Embryonic facial prominence (tissue), 1 donor: ENCODE results near the gene RRP15.

Experiments used
- DNase-seq: peaks from one replicate; pipeline ENCODE4 v3.0.0-alpha.2; 2016; ENCODE audit errors: extremely low spot score

Gene RRP15

GRCh38 chr1:218341325-218341724, 56.2 kb downstream of the RRP15 start:
- DNase-seq, result no peak

- DNase-seq, result no peak
Measured at GRCh38 chr1:218342091-218342490, 57.0 kb downstream of the RRP15 start.

GRCh38 chr1:218344814-218345672, 60.0 kb downstream of the RRP15 start, which contains the start of gene TGFB2:
TGFB2 (plus strand) TSS chr1:218345336; CDS start chr1:218346702, 1,366 bp downstream.
- peak; percentile 85 for DNase-seq

- peak; percentile 65 for DNase-seq
Measured at GRCh38 chr1:218345673-218346390, 60.7 kb downstream of the RRP15 start.

GRCh38 chr1:218346391-218347204, 61.5 kb downstream of the RRP15 start:
- DNase-seq, result no peak

- DNase-seq, result peak; percentile 58
Measured at GRCh38 chr1:218347336-218347722, 62.2 kb downstream of the RRP15 start.

- peak; percentile 83 for DNase-seq
Measured at GRCh38 chr1:218347723-218348627, 62.9 kb downstream of the RRP15 start.

GRCh38 chr1:218348628-218349071, 63.6 kb downstream of the RRP15 start:
- no peak for DNase-seq

GRCh38 chr1:218349348-218350034, 64.4 kb downstream of the RRP15 start:
- DNase-seq, result no peak

GRCh38 chr1:218350035-218350525, 65.0 kb downstream of the RRP15 start:
- DNase-seq, result no peak

- peak; percentile 17 for DNase-seq
Measured at GRCh38 chr1:218350801-218351266, 65.7 kb downstream of the RRP15 start.

- DNase-seq, result no peak
Measured at GRCh38 chr1:218351391-218352074, 66.4 kb downstream of the RRP15 start.

GRCh38 chr1:218352075-218352438, 67.0 kb downstream of the RRP15 start:
- no peak for DNase-seq

- no peak for DNase-seq
Measured at GRCh38 chr1:218353656-218354055, 68.6 kb downstream of the RRP15 start.

- no peak for DNase-seq
Measured at GRCh38 chr1:218355278-218355677, 70.2 kb downstream of the RRP15 start.

GRCh38 chr1:218357211-218357892, 72.3 kb downstream of the RRP15 start:
- no peak for DNase-seq

- DNase-seq, result no peak
Measured at GRCh38 chr1:218357893-218358232, 72.8 kb downstream of the RRP15 start.

GRCh38 chr1:218361298-218362065, 76.4 kb downstream of the RRP15 start:
- DNase-seq, result no peak
